ENCODE measurements around the gene ZFYVE9. TPM values are rescaled to one million over a fixed set of nuclear protein-coding genes. Genes with fewer than 3 reads are reported as not detected.
"Not testable (repeated sequence)": the region's sequence is repeated elsewhere in the genome, so short reads cannot be mapped to it uniquely, and the experiment has no call there.

Gene ZFYVE9
- polyA plus RNA-seq, 2 donors = 2.7 to 5.6 TPM

DNA sequence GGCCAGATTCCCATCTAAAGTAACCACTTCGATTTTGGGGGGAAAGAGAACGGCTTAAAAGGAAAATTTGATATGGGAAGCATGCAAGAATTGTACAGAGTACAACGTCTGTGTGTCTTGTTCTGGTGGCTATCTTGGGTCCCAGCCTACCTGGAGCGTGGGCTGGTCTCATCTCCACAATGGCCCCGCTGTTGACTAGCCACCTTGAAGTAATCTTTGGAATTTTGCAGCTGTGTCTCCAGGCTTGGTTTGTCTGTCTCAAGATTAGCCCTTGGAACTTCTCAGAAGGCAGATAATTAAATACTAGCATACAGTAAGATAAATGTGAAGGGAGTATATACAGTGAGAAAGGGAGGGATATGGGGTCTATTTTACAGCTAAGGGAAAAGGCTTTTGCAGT lies 225.4 kb downstream of the ZFYVE9 start:
- Histone ChIP-seq H3K27me3 (ENCODE audit: control insufficient read depth in 1 of 2, insufficient read depth in 2 of 2, low read length in 2 of 2) (no peaks in the 10 kb centered on the region), H3K27ac (ENCODE audit: low read depth in 2 of 2, low read length in 1 of 2) (no peak overlapping the region), H3K9me3 (ENCODE audit: control insufficient read depth in 2 of 2, insufficient read depth in 1 of 2, low read depth in 1 of 2, low read length in 1 of 2) (no peaks in the 10 kb centered on the region), H3K36me3 (ENCODE audit: control insufficient read depth in 2 of 2, insufficient read depth in 2 of 2, low read length in 1 of 2) (peaks cover 0 to 6% of the 10 kb centered on the region in 2 donors), H3K4me1 (ENCODE audit: control insufficient read depth in 2 of 2, insufficient read depth in 2 of 2, low read length in 1 of 2) (peaks cover 0 to 6% of the 10 kb centered on the region in 2 donors), H3K4me3 (ENCODE audit: low read depth in 1 of 2, low read length in 2 of 2) (no peak overlapping the region)
- WGBS, 2 donors = 93 to 94% methylated on average over 5 of the region's 5 CpGs

DNA sequence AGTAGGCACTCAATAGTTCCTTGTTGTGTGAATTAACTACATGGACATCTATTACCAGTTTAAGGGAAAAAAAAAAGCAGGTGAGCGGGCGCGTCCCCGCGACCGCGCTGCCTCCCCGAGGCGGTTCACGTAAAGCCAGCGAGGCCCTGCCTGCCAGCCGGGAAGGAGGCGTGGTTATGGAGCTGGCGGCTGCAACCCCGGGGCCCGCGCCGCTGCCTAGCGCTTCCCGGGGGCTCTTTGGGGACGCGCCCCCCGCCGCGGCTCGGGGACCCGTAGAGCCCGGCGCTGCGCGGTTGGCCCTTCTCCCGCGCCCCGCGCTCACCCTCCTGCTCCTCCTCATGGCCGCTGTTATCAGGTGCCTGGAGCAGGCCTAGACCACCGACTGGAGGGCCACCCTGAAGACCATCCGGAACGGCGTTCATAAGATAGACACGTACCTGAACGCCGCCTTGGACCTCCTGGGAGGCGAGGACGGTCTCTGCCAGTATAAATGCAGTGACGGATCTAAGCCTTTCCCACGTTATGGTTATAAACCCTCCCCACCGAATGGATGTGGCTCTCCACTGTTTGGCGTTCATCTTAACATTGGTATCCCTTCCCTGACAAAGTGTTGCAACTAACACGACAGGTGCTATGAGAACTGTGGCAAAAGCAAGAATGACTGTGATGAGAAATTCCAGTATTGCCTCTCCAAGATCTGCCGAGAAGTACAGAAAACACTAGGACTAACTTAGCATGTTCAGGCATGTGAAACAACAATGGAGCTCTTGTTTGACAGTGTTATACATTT lies 226.7 kb downstream of the ZFYVE9 start:
- WGBS, 2 donors = 6 to 10% methylated on average over 31 to 51 of the region's 51 CpGs
- Histone ChIP-seq H3K27me3 (ENCODE audit: control insufficient read depth in 1 of 2, insufficient read depth in 2 of 2, low read length in 2 of 2) (no peaks in the 10 kb centered on the region), H3K27ac (ENCODE audit: low read depth in 2 of 2, low read length in 1 of 2) (peak overlapping the region; percentile 88 to 96)

DNA sequence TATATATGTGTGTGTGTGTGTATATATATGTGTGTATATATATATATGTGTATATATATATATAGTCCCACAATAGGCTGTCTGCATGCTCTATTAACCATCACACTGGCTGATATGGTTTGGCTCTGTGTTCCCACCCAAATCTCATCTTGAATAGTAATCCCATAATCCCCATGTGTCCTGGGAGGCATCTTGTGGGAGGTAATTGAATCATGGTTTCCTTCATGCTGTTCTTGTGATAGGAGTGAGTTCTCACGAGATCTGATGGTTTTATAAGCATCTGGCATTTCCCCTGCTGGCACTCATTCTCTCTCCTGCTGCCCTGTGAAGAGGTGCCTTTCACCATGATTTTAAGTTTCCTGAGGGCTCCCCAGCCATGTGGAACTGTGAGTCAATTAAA lies 228.0 kb downstream of the ZFYVE9 start:
- H3K27me3 ChIP-seq (ENCODE audit: control insufficient read depth in 1 of 2, insufficient read depth in 2 of 2, low read length in 2 of 2); H3K36me3 ChIP-seq (ENCODE audit: control insufficient read depth in 2 of 2, insufficient read depth in 2 of 2, low read length in 1 of 2); H3K9me3 ChIP-seq (ENCODE audit: control insufficient read depth in 2 of 2, insufficient read depth in 1 of 2, low read depth in 1 of 2, low read length in 1 of 2); H3K4me1 ChIP-seq (ENCODE audit: control insufficient read depth in 2 of 2, insufficient read depth in 2 of 2, low read length in 1 of 2); H3K4me3 ChIP-seq (ENCODE audit: low read depth in 1 of 2, low read length in 2 of 2); H3K27ac ChIP-seq (ENCODE audit: low read depth in 2 of 2, low read length in 1 of 2): not testable (repeated sequence)
- 60 to 65% methylated on average over 1 of the region's 1 CpG for WGBS, 2 donors

More for the DNA sequence above, 226.7 kb downstream of the ZFYVE9 start:
- Histone ChIP-seq H3K4me3 (ENCODE audit: low read depth in 1 of 2, low read length in 2 of 2) (peak overlapping the region; percentile 50 to 64), H3K36me3 (ENCODE audit: control insufficient read depth in 2 of 2, insufficient read depth in 2 of 2, low read length in 1 of 2) (no peaks in the 10 kb centered on the region), H3K4me1 (ENCODE audit: control insufficient read depth in 2 of 2, insufficient read depth in 2 of 2, low read length in 1 of 2) (peaks cover 0 to 6% of the 10 kb centered on the region in 2 donors), H3K9me3 (ENCODE audit: control insufficient read depth in 2 of 2, insufficient read depth in 1 of 2, low read depth in 1 of 2, low read length in 1 of 2) (no peaks in the 10 kb centered on the region)

DNA sequence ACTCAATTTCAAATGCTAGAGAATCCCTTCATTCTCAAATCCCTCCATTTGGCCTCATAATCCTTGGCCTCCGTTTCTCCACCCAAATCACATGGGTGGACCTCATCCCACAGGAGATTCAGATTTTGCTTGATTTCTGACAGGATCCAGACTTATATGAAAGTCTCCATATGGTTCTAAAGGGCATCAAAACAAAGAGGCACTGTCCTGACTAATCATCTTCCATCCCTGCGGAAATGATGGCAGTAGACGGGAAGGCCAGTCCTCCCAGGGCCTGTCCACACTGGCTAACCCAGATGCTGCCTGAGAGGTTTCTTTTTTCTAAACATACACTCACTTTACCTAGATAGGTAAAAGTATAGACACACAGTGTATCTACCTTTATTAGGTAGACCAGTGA lies 243.5 kb downstream of the ZFYVE9 start:
- Histone ChIP-seq H3K4me1 (ENCODE audit: control insufficient read depth in 2 of 2, insufficient read depth in 2 of 2, low read length in 1 of 2) (no peaks in the 10 kb centered on the region), H3K27me3 (ENCODE audit: control insufficient read depth in 1 of 2, insufficient read depth in 2 of 2, low read length in 2 of 2) (no peaks in the 10 kb centered on the region), H3K27ac (ENCODE audit: low read depth in 2 of 2, low read length in 1 of 2) (no peak overlapping the region), H3K4me3 (ENCODE audit: low read depth in 1 of 2, low read length in 2 of 2) (no peak overlapping the region), H3K36me3 (ENCODE audit: control insufficient read depth in 2 of 2, insufficient read depth in 2 of 2, low read length in 1 of 2) (no peaks in the 10 kb centered on the region), H3K9me3 (ENCODE audit: control insufficient read depth in 2 of 2, insufficient read depth in 1 of 2, low read depth in 1 of 2, low read length in 1 of 2) (no peaks in the 10 kb centered on the region)
- WGBS, 2 donors = 95 to 98% methylated on average over 3 of the region's 3 CpGs

DNA sequence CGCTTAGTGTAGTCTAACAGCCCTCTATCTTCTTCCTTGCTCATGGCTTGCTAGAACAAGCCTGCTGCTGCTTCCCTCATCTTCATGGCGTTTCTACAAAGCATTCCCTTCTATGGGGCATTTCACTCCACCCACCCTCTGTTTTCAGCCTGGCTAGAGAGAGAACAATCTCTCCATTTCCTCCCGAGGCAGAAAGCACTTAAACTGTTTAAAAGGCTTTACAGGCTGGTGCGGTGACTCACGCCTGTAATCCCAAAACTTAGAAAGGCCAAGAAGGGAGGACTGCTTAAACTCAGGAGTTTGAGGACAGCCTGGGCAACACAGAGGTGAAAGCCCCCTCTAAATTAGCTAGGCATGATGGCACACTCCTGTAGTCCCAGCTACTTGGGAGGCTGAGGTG lies 244.6 kb downstream of the ZFYVE9 start:
- 56 to 75% methylated on average over 5 of the region's 5 CpGs for WGBS, 2 donors
- no peak overlapping the region for H3K4me3 ChIP-seq (ENCODE audit: low read depth in 1 of 2, low read length in 2 of 2)
- H3K27me3 ChIP-seq (ENCODE audit: control insufficient read depth in 1 of 2, insufficient read depth in 2 of 2, low read length in 2 of 2) = no peaks in the 10 kb centered on the region
- H3K4me1 ChIP-seq (ENCODE audit: control insufficient read depth in 2 of 2, insufficient read depth in 2 of 2, low read length in 1 of 2) = no peaks in the 10 kb centered on the region
- no peaks in the 10 kb centered on the region for H3K9me3 ChIP-seq (ENCODE audit: control insufficient read depth in 2 of 2, insufficient read depth in 1 of 2, low read depth in 1 of 2, low read length in 1 of 2)
- no peaks in the 10 kb centered on the region for H3K36me3 ChIP-seq (ENCODE audit: control insufficient read depth in 2 of 2, insufficient read depth in 2 of 2, low read length in 1 of 2)
- peak overlapping the region in 1 of 2 donors; percentile 17 for H3K27ac ChIP-seq (ENCODE audit: low read depth in 2 of 2, low read length in 1 of 2)

DNA sequence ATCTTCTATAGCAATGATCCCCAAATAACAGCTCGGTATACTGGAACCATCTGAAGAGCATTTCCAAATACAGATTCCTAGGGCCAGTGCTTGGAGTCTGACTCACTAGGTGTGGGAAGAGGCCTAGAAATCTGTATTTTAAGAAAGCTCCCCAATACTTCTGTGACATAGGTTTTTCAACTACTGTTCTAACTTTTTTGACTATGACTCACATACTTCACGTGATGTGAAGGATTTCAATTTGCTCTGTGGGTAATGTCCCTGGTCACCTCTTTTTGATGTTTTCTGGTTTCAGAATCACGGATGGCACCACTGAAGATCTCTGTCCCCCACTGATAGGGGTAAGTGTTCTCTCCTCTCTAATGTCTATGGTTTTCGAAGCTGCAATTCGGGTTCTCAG lies 251.3 kb downstream of the ZFYVE9 start:
- H3K9me3 ChIP-seq (ENCODE audit: control insufficient read depth in 2 of 2, insufficient read depth in 1 of 2, low read depth in 1 of 2, low read length in 1 of 2) = no peaks in the 10 kb centered on the region
- no peaks in the 10 kb centered on the region for H3K27me3 ChIP-seq (ENCODE audit: control insufficient read depth in 1 of 2, insufficient read depth in 2 of 2, low read length in 2 of 2)
- no peaks in the 10 kb centered on the region for H3K36me3 ChIP-seq (ENCODE audit: control insufficient read depth in 2 of 2, insufficient read depth in 2 of 2, low read length in 1 of 2)
- H3K4me1 ChIP-seq (ENCODE audit: control insufficient read depth in 2 of 2, insufficient read depth in 2 of 2, low read length in 1 of 2) = no peaks in the 10 kb centered on the region
- H3K27ac ChIP-seq (ENCODE audit: low read depth in 2 of 2, low read length in 1 of 2) = no peak overlapping the region
- WGBS, 2 donors = 92 to 97% methylated on average over 5 of the region's 5 CpGs
- no peak overlapping the region for H3K4me3 ChIP-seq (ENCODE audit: low read depth in 1 of 2, low read length in 2 of 2)

Other genes with a start within 250 kb of the ZFYVE9 start
- gene RAB3B, start 151.4 kb upstream of the ZFYVE9 start, polyA plus RNA-seq = under 1 TPM; under 0.01 to 0.02 TPM
- gene KTI12, start 108.3 kb upstream of the ZFYVE9 start, polyA plus RNA-seq = 1 to 10 TPM; 2.5 to 6.5 TPM
- 10 to 100 TPM in 1 of 2 donors, 1 to 10 TPM in 1; 7.1 to 14.9 TPM for gene TXNDC12, start 86.9 kb upstream of the ZFYVE9 start, polyA plus RNA-seq
- 10 to 100 TPM; 26.8 to 34.2 TPM for gene BTF3L4, start 85.8 kb upstream of the ZFYVE9 start, polyA plus RNA-seq
- gene CC2D1B, start 224.1 kb downstream of the ZFYVE9 start, polyA plus RNA-seq = 10 to 100 TPM; 12.5 to 16.5 TPM